GM18951 (cell line): Measurements from ENCODE around the gene BASP1.

ENCODE experiments used
- POLR2A ChIP-seq: IDR thresholded peaks from 4 replicates; pipeline ENCODE4 v1.6.1; 2011; ENCODE audit warnings: mild to moderate bottlenecking; ENCODE audit not compliant: insufficient read length, insufficient read depth; ENCODE audit errors: extremely low read depth
- in situ Hi-C: fragments of 300-500 bp; cut with MboI; formaldehyde crosslinking; loops from one replicate; pipeline ENCODE4 v1.12.0; 2022; ENCODE audit warnings: low sequenced_read_pairs, mixed read lengths, inconsistent platforms; ENCODE audit not compliant: unreplicated experiment

The BASP1 gene

DNA sequence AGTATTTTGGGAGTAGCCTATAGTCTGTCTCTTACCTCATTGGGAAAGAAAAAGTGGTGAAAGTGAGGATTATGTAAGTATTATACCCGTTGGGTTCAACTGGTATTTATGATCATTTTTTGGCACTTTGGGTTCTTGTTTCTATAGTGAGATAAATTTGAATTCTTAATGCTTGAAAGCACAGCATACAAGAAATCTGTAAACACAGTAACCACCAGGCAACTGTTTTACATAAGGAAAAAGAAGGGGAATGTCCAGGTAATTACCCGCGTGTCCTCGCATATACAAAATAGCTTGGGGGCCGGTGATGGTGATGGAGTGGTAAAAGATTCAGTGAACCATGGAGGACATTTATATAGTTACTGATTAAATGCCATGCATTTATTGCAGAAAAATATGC lies 60.5 kb downstream of the BASP1 start:
- in situ Hi-C loops: loop anchor here (10.0 kb wide), 1 partner anchor 53 kb away; no protein-coding TSS in a partner anchor
- no peak for TF ChIP-seq POLR2A

- no peak for TF ChIP-seq POLR2A
- in situ Hi-C loops: loop anchor here (10.0 kb wide), 1 partner anchor 54 kb away; no protein-coding TSS in a partner anchor
These were observed 61.5 kb downstream of the BASP1 start for GRCh38 chr5:17278931-17279330.

GRCh38 chr5:17279487-17279886 lies 62.1 kb downstream of the BASP1 start:
- in situ Hi-C loops: loop anchor here (10.0 kb wide), 1 partner anchor 55 kb away; no protein-coding TSS in a partner anchor
- TF ChIP-seq POLR2A: no peak

- in situ Hi-C loops: no loop called here
- no peak for TF ChIP-seq POLR2A
These were observed 65.1 kb downstream of the BASP1 start for GRCh38 chr5:17282283-17283120.

DNA sequence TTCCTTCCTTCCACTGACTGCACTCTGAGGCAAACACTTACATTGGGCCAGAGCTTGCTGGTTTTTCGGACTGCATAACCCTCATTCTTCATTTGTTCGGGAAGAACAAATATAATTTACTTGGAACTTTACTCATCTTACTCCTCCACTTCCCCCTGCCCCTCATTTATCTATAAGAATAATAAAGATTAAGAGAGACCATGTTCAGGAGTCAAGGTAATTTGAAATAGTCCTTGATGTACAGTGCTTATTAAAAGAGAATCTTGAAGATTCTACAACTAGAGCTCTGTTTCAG lies 65.6 kb downstream of the BASP1 start:
- in situ Hi-C loops: no loop called here
- TF ChIP-seq POLR2A: no peak

GRCh38 chr5:17287501-17288155 lies 70.2 kb downstream of the BASP1 start:
- TF ChIP-seq POLR2A: no peak
- in situ Hi-C loops: no loop called here

DNA sequence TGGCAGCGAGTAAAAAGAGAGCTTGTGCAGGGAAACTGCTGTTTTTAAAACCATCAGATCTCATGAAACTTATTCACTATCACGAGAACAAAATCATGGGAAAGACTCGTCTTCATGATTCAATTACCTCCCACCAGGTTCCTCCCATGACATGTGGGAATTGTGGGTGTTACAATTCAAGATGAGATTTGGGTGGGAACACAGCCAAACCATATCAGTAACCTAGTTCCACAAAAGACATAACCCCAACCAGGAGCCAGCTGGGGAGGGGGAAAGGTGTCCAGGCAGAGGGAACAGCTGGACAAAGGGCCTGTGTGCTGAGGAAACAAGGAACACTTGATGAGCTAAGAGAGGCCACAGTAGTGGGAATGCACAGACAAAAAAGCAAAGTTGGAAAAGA lies 71.1 kb downstream of the BASP1 start:
- in situ Hi-C loops: no loop called here
- no peak for TF ChIP-seq POLR2A

DNA sequence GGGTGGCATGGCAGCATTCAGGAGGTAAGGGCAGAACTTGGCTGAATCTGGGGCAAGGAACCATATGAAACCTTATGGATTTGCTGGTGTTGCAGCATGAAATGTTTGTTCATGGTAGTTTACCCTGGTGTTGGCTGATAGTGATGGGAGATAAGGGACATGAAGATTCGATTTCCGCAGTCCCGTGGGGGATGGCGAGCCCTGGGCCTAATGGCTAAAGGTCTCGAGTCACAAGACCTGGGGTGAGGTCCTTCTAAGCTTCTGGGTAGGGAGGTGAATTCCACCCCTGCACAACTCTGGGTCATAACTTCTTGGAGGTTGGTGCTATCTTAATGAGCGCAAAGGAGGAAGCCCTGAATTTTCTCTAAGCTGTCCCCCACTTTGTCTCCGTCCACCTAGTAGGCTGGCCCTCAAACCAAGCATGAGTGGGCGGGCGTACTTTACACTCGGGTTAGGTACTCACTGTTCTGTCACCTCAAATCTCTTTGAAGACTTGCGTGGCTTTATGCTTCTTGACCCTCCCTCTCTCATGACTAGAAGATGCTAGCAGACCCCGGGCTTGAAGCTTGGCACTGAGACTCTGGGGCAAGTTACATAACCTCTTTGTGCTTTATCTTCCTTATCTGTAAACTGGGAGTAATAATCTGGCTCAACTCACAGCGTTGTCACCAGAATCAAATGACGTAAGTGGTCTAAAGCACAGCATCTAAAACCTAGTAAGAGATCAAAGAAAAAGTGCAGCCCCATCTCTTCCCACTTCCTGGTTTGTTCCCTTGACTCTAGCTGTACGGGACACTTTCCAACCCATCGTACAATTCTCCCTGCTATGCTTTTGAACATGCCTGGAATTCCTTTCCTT lies 72.5 kb downstream of the BASP1 start:
- in situ Hi-C loops: no loop called here
- TF ChIP-seq POLR2A: no peak

GRCh38 chr5:17290540-17290974 lies 73.1 kb downstream of the BASP1 start:
- TF ChIP-seq POLR2A: no peak
- in situ Hi-C loops: no loop called here

GRCh38 chr5:17292434-17293015 lies 75.1 kb downstream of the BASP1 start:
- in situ Hi-C loops: no loop called here
- no peak for TF ChIP-seq POLR2A

- no peak for TF ChIP-seq POLR2A
- in situ Hi-C loops: no loop called here
These were observed 77.3 kb downstream of the BASP1 start for GRCh38 chr5:17294639-17295311.

DNA sequence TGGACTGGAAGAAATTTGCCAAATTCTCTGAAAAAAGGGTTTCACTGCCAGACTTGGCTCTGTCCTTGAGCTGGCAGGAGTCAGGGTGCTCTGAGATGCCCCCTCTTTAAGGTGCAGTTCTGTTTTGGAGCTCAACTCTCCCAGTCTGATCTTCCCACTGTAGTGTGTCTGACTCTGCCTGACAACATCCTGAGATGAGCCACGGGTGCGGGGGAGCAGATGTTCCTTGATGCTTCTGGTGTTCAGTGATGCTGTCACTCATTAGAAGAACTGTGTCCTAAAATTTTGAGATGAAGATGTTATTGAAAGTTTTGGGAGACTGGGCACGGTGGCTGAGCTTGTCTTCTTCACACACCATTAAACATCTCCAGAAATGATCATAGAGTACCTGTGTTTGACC lies 78.2 kb downstream of the BASP1 start:
- TF ChIP-seq POLR2A: no peak
- in situ Hi-C loops: no loop called here
